DMS79 (cell line): ENCODE measurements around the gene PCDH10.
A peak's percentile ranks its signal among the peaks of the same experiment; 100 is the strongest.

Experiments used
- DNase-seq: peaks from one replicate; lab custom pipeline; 2025; lab: John Stamatoyannopoulos, UW

PCDH10 gene

GRCh38 chr4:133148690-133149363, at the start of gene PCDH10:
TSS of gene PCDH10 (plus strand) at chr4:133149294. CDS start at chr4:133150141, 847 bp downstream.
- DNase-seq, result peak; percentile 77

GRCh38 chr4:133102043-133102442, 47.1 kb upstream of the PCDH10 start:
- DNase-seq, result no peak

GRCh38 chr4:133102612-133103409, 46.3 kb upstream of the PCDH10 start:
- no peak for DNase-seq

GRCh38 chr4:133112641-133113040, 36.5 kb upstream of the PCDH10 start:
- no peak for DNase-seq

GRCh38 chr4:133124746-133125145, 24.3 kb upstream of the PCDH10 start:
- DNase-seq, result no peak

- no peak for DNase-seq
These were observed 21.6 kb upstream of the PCDH10 start for GRCh38 chr4:133127500-133127899.

- DNase-seq, result no peak
These were observed 19.9 kb upstream of the PCDH10 start for GRCh38 chr4:133129237-133129636.

- no peak for DNase-seq
These were observed 18.9 kb upstream of the PCDH10 start for GRCh38 chr4:133130171-133130570.

GRCh38 chr4:133131829-133132460, 17.1 kb upstream of the PCDH10 start:
- DNase-seq, result no peak

GRCh38 chr4:133136833-133137232, 12.3 kb upstream of the PCDH10 start:
- no peak for DNase-seq

- no peak for DNase-seq
These were observed 11.5 kb upstream of the PCDH10 start for GRCh38 chr4:133137571-133137970.

GRCh38 chr4:133143775-133144430, 5.2 kb upstream of the PCDH10 start:
- no peak for DNase-seq

GRCh38 chr4:133145241-133145640, 3.9 kb upstream of the PCDH10 start:
- no peak for DNase-seq

- DNase-seq, result no peak
These were observed 3.1 kb upstream of the PCDH10 start for GRCh38 chr4:133145758-133146573.

GRCh38 chr4:133146574-133147241, 2.4 kb upstream of the PCDH10 start:
- DNase-seq, result no peak

- no peak for DNase-seq
These were observed 1.7 kb upstream of the PCDH10 start for GRCh38 chr4:133147286-133147821.

GRCh38 chr4:133147921-133148689, 989 bp upstream of the PCDH10 start:
- no peak for DNase-seq

GRCh38 chr4:133149364-133149695, 236 bp downstream of the PCDH10 start:
- DNase-seq, result no peak

- DNase-seq, result no peak
These were observed 908 bp downstream of the PCDH10 start for GRCh38 chr4:133149932-133150471.
